ENCODE results near the gene PARVG. TPM values are rescaled to one million over a fixed set of nuclear protein-coding genes. Genes with fewer than 3 reads are reported as not detected.

PARVG gene
- polyA plus RNA-seq, 1 donor: 3.4 TPM

GRCh38 chr22:44242946-44243724, 62.4 kb downstream of the PARVG start:
- DNase-seq (ENCODE audit: low read depth): no peak

GRCh38 chr22:44243761-44244160, 63.0 kb downstream of the PARVG start:
- DNase-seq (ENCODE audit: low read depth): no peak

DNA sequence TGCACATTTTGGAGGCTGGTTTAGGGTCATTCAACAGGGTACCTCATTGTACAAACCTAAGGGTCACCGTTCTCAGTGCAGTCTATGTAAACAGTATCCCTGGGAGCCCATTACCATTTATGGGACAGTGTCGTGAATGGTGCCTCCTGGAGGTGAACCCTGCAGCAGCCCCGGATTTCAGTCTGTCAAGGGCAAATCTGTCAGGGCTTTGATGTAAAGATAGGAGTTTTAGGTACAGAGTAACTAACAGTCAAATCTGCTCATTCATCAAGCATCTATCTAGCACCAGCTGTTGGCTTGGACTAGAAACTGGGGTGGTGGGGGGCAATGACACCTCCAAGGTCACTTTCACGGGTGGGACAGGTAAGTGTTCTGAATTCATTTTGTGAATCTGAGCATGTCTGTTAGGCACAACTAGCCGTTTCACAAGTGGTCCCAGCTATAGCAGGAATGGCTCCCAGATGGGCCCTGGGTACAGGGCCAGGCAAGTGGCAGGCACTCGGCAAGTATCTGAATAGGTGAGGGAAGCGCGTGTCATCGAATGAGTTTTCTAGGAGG, 63.6 kb downstream of the PARVG start:
- DNase-seq (ENCODE audit: low read depth): no peak

DNA sequence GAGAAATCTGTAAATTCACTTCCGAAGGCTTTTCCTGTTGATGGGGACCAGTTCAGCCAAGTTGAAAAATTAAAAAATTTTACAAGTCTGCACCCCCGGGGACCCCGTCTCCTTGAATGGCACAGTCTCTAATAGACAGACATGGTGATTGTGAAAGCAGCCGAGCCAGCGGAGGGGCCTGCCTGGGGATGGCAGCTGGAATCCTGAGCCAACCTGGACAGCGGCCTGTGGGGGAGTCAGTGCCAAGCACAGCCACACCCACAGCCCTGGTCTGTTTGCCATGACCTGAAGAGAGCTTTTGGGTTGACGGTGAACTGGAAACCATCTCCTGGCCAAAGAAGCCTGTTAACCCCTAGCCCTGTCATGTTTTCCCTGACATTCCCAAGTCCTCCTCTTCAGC, 64.7 kb downstream of the PARVG start:
- no peak for DNase-seq (ENCODE audit: low read depth)

DNA sequence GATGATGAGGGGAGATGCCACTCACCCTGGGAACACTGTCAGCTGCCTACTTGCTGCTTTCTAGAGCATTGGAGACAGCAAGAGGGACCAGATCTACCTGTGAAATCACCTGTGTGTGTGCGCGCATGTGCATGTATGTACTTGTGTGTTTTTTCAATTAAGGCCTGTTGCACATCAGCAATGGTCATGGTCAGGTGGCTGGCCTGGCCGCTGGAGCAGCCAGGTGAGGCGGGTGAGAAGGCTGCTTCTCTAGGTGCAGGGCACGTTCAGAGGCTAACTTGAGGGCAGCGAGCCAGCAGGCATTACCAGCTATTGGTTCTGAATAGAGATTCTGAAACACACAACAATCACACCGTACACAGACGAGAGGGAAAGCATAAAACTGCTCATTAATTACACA, 65.1 kb downstream of the PARVG start:
- no peak for DNase-seq (ENCODE audit: low read depth)

- DNase-seq (ENCODE audit: low read depth): no peak
These were observed 66.0 kb downstream of the PARVG start for GRCh38 chr22:44246615-44247326.

GRCh38 chr22:44247346-44247745, 66.6 kb downstream of the PARVG start:
- no peak for DNase-seq (ENCODE audit: low read depth)

DNA sequence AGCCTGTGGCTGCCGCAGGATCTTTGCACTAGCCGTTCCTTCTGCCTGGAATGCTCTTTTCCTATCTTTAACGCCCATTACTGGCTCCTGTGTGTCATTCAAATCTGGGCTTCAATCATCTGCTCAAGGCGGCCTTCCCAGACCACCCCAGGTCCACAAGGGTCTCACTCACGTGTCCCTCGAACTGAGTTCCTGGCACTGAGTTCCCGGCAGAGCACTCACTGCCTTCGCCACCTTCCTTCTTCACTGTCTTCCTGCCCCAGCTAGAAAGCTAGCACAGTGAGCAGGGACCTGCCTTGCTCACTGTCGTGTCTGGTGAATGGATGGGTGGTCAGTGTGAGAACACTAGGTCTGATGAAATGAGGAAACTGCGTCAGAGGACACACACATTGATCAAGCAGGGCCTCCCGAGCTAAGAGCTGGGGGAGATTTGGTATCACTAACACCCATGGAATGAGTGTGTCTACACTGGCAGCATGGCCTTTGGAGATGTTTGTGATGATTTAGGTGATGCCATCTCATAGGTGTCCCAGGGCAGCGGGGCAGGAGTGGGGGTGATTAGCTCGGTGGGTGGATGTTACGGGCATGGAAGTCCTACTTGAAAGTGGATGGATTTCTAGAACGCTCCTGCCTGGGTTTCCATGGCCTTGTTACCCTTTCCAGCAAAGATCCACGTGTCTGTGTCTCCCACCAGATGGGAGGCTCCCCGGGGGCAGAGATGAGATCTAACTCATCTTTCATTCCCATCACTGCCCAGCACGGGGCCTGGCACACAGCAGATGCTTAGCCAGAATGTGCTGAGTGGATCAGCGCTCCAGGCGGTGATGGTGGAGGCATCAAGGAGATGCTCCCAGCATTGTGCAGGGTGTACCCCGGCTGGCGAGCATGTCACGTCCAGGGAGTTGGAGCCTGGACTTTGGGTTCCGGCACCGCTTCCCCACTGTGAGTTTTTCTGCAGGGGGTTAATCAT, 67.5 kb downstream of the PARVG start:
- DNase-seq (ENCODE audit: low read depth): no peak

DNA sequence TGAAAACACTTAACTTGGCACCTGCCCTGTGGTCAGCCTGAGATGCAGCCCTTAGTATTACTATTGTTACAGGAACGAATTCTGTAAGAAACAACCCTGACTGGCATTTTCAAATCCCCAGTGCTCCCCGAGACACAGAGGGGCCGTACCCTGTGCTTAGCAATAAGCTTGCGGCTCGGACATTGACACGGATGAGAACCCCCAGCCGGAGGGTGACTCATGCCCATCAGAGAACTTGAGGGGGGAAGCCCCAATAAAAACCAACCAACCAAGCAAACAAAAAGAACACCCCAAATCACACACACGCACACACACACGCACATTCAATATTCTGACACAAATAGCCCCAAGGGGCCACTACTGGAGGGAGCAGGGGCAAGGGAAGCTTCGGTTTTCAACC, 68.2 kb downstream of the PARVG start:
- no peak for DNase-seq (ENCODE audit: low read depth)

- no peak for DNase-seq (ENCODE audit: low read depth)
These were observed 68.8 kb downstream of the PARVG start for GRCh38 chr22:44249376-44250147.

DNA sequence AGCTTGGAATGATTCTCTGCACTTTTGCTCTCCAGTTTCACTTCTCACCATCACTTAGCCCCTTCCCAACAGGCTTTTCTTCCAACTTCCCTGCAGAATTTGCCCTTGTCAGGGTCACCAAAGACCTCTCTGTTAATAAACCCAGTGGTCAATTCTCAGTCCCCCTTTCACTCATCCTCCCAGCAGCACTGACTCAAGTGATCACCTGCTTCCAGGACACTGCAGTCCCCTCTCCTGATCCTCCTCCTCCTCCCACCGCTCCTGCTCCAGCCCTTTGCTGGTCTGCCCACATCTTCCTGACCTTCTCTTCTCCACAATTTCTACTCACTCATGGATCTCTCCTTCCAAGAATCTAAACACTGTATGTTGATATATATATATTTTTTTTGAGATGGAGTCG, 74.1 kb downstream of the PARVG start:
- DNase-seq (ENCODE audit: low read depth): no peak

GRCh38 chr22:44256085-44256484, 75.4 kb downstream of the PARVG start:
- no peak for DNase-seq (ENCODE audit: low read depth)

DNA sequence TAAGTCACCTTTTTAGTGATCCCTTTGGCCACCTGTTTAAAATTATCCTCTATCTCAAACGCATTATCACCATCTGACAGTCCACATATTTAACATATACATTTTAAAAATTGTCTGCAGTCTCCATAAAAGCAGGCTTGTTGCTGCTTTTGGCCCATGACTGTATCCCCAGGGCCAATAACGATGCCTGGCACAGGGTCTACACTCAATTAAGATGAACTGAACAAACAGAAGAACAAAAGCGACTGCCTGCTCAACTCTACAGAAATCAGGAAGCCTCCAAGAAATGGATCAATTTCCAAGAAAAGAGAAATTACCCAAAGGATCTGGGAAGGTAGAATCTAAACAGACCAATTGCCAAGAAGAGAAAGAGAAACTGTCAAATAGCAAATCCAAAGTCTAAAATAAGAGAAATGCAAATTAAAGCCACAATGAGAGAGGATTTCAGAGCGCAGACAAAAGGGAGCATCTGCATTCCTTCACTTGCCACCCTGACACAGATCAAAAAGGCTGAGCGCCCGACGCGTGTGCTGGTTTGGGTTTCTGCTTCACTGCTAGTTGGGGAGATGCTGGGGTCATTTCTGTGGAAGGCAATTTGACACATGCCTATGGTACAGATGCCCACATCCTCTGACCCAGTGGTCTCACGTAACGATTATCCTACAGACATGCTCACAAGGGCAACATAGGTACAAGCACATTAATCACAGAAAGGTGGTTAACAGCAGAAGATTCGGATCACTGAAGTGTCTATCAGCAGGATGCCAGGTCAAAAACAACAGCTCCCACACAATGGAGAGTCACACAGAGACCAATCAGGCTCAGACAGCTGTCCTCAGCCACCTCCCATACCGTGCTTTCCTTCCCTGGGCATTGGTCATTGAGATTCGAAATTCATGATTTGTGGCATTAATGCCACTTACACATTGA, 76.1 kb downstream of the PARVG start:
- DNase-seq (ENCODE audit: low read depth): no peak

Other genes starting within 250 kb of the PARVG start
- 56.1 TPM for gene SAMM50, start 225.5 kb upstream of the PARVG start, polyA plus RNA-seq (ENCODE audit: insufficient read length)
- gene PARVB, start 156.6 kb upstream of the PARVG start, polyA plus RNA-seq (ENCODE audit: insufficient read length): 45.9 TPM
- 17.1 TPM for gene SHISAL1, start 132.0 kb downstream of the PARVG start, polyA plus RNA-seq (ENCODE audit: insufficient read length)

All from forelimb muscle (tissue), 1 donor.